Esophagus muscularis mucosa (tissue), 3 donors: ENCODE results near the gene DGKA.

Experiments
- CTCF ChIP-seq, 3 experiments: fragments of 200-600 bp in 2 of 3; fragments of 450-650 bp in 1 of 3; sonication (generic) in 2 of 3; IDR thresholded peaks; one replicate each; pipeline ENCODE4 v1.5.1; 2017 to 2019; ENCODE audit warnings: antibody characterized with exemption in 3 of 3, mild to moderate bottlenecking in 2 of 3, moderate library complexity in 1 of 3
- POLR2A ChIP-seq: fragments of 450-650 bp; IDR thresholded peaks from one replicate; pipeline ENCODE4 v1.6.1; 2017; ENCODE audit warnings: antibody characterized with exemption, moderate library complexity, mild to moderate bottlenecking, low read depth

GRCh38 chr12:55929306-55929791 is 1.6 kb upstream of the DGKA start:
- TF ChIP-seq CTCF (IDR thresholded peaks at IDR 0.05) = no peak
- TF ChIP-seq POLR2A = no peak
